Esophagus mucosa (tissue), 1 donor: Measurements from ENCODE around the gene C1QTNF1. TPM values are rescaled to one million over a fixed set of nuclear protein-coding genes. Genes with fewer than 3 reads are reported as not detected.
A peak's percentile ranks its signal among the peaks of the same experiment; 100 is the strongest.

ENCODE experiments used
- ATAC-seq: fragments of 200-7000 bp; cut with Tn5 transposase; one replicate; pipeline ENCODE4 v1.9.1; 2020
- total RNA-seq: library from RNA; stranded (reverse); gene quantifications from one replicate; pipeline ENCODE4 v1.2.4, GENCODE V29; 2023
- donor health status: DM: yes; HTN: yes; CAD: no.

Gene C1QTNF1
- total RNA-seq, 1 donor from 2014 or later: 4.1 TPM

GRCh38 chr17:79042421-79043190 is 18.6 kb downstream of the C1QTNF1 start:
- peak; percentile 45 for ATAC-seq

GRCh38 chr17:79043191-79043930 is 19.4 kb downstream of the C1QTNF1 start:
- no peak for ATAC-seq

- ATAC-seq: no peak
Measured at GRCh38 chr17:79043931-79044320, 20.0 kb downstream of the C1QTNF1 start.

GRCh38 chr17:79044462-79044861 is 20.5 kb downstream of the C1QTNF1 start:
- no peak for ATAC-seq

GRCh38 chr17:79045001-79045729 is 21.2 kb downstream of the C1QTNF1 start:
- no peak for ATAC-seq

GRCh38 chr17:79045842-79046196 is 21.9 kb downstream of the C1QTNF1 start:
- ATAC-seq: peak; percentile 71

- no peak for ATAC-seq
Measured at GRCh38 chr17:79046197-79046915, 22.4 kb downstream of the C1QTNF1 start.

GRCh38 chr17:79046916-79047280 is 22.9 kb downstream of the C1QTNF1 start:
- ATAC-seq: no peak

GRCh38 chr17:79047291-79047920 is 23.4 kb downstream of the C1QTNF1 start:
- no peak for ATAC-seq

- ATAC-seq: no peak
Measured at GRCh38 chr17:79047923-79048825, 24.2 kb downstream of the C1QTNF1 start.

- ATAC-seq: no peak
Measured at GRCh38 chr17:79048826-79049755, 25.1 kb downstream of the C1QTNF1 start.

GRCh38 chr17:79049821-79050220 is 25.9 kb downstream of the C1QTNF1 start:
- no peak for ATAC-seq

- ATAC-seq: no peak
Measured at GRCh38 chr17:79050551-79050950, 26.6 kb downstream of the C1QTNF1 start.

- no peak for ATAC-seq
Measured at GRCh38 chr17:79051306-79051705, 27.3 kb downstream of the C1QTNF1 start.

- no peak for ATAC-seq
Measured at GRCh38 chr17:79052131-79052530, 28.2 kb downstream of the C1QTNF1 start.

GRCh38 chr17:79053251-79053925 is 29.4 kb downstream of the C1QTNF1 start:
- no peak for ATAC-seq

- ATAC-seq: no peak
Measured at GRCh38 chr17:79054200-79054960, 30.4 kb downstream of the C1QTNF1 start.

GRCh38 chr17:79055197-79055596 is 31.2 kb downstream of the C1QTNF1 start:
- no peak for ATAC-seq
